ENCODE data around the gene PINLYP. TPM values are rescaled to one million over a fixed set of nuclear protein-coding genes. Genes with fewer than 3 reads are reported as not detected.

PINLYP gene
- total and polyA plus RNA-seq, 2 donors (not counting 3 experiments of a cell fraction or from before 2014, with no cell fraction given) = 5.5 TPM

- H3K79me2 ChIP-seq (ENCODE audit: control insufficient read depth, insufficient read depth, low read length) = no peaks in the 10 kb centered on the region
- intact Hi-C loops (cut with micrococcal nuclease) (loop anchor here (1.0 to 2.0 kb wide), 3 partner anchors 20 to 221 kb away; partner anchors contain the start of genes PINLYP and XRCC1), dilution Hi-C loops (cut with MboI; ENCODE audit: extremely low pct_ligation_motif_present, low sequenced_read_pairs) (no loop called here)
- peak overlapping the region in 2 of 3 experiments; percentile 6 to 20 for H3K4me3 ChIP-seq (replicated peaks in 1 of 3; ENCODE audit: insufficient read depth in 1 of 3, low read depth in 1 of 3, low read length in 3 of 3)
- peak overlapping the region; percentile 46 for H2AFZ ChIP-seq (ENCODE audit: low read depth, low read length)
- FAIRE-seq (no peak), DNase-seq (ENCODE audit: low read depth, low spot score) (no peak)
- H3K36me3 ChIP-seq (ENCODE audit: control insufficient read depth in 2 of 2, extremely low read depth in 1 of 2, insufficient read depth in 2 of 2, low read length in 2 of 2) = no peaks in the 10 kb centered on the region
- H3K9ac ChIP-seq (replicated peaks; ENCODE audit: extremely low read depth, insufficient read depth, low read length) = no peak overlapping the region
- no peaks in the 10 kb centered on the region for H3K9me3 ChIP-seq (replicated peaks; ENCODE audit: control insufficient read depth, insufficient read depth, low read length)
- H3K4me2 ChIP-seq (ENCODE audit: insufficient read depth, low read length) = peak overlapping the region; percentile 22
- H4K20me1 ChIP-seq (replicated peaks; ENCODE audit: control insufficient read depth, extremely low read depth, insufficient read depth, low read length) = no peaks in the 10 kb centered on the region
- CTCF ChIA-PET = interaction anchor here (1.1 to 6.2 kb wide), 9 partner anchors 9 to 417 kb away, joined by 3 to 118 read pairs (median 17); partner anchors contain the start of genes IRGQ, ZNF221 and ZNF576
- no TSS peak for BruUV-seq (replicated peaks)
- no peaks in the 10 kb centered on the region for H3K9me1 ChIP-seq (replicated peaks; ENCODE audit: control insufficient read depth, extremely low read depth, insufficient read depth, low read length)
- H3K27ac ChIP-seq (ENCODE audit: insufficient read depth, low read depth, low read length) = no peak overlapping the region
- no peaks in the 10 kb centered on the region for H3K27me3 ChIP-seq (ENCODE audit: control insufficient read depth in 2 of 2, insufficient read depth in 2 of 2, low read length in 2 of 2)
- peaks cover 10% of the 10 kb centered on the region for H3K4me1 ChIP-seq (ENCODE audit: control insufficient read depth, extremely low read depth, insufficient read depth, low read length)
- POLR2A ChIA-PET = interaction anchor here (0.6 to 1.3 kb wide), 2 partner anchors 9 to 401 kb away, joined by 3 read pairs; partner anchors contain the start of gene ZNF45
- TF ChIP-seq POLR2AphosphoS5 (IDR thresholded peaks at IDR 0.05; ENCODE audit: insufficient read depth, low read depth, low read length) = no peak
- no peak for TF ChIP-seq EZH2 (IDR thresholded peaks at IDR 0.05; ENCODE audit: borderline replicate concordance, low read depth, low read length, severe bottlenecking)
- TF ChIP-seq JUN (IDR thresholded peaks at IDR 0.05; ENCODE audit: borderline replicate concordance, insufficient read depth, insufficient read length, low read depth) = no peak
- TF ChIP-seq GATA2 (IDR thresholded peaks at IDR 0.05; ENCODE audit: insufficient read depth, insufficient read length, low read depth, low read length) = no peak
- no peak for TF ChIP-seq POLR2A (IDR thresholded peaks at IDR 0.05; ENCODE audit: low read depth, low read length)
- TF ChIP-seq FOS (IDR thresholded peaks at IDR 0.05; ENCODE audit: borderline replicate concordance, insufficient read depth, low read length) = no peak
- no peak for TF ChIP-seq MAX (IDR thresholded peaks at IDR 0.05; ENCODE audit: insufficient read depth, insufficient read length)
- no peak for TF ChIP-seq MYC (IDR thresholded peaks at IDR 0.05; ENCODE audit: low read depth, low read length)
- no peak for TF ChIP-seq CTCF (IDR thresholded peaks at IDR 0.05; ENCODE audit: extremely low read depth in 1 of 2, insufficient read depth in 1 of 2, low read depth in 1 of 2, low read length in 2 of 2)
Observed at GRCh38 chr19:43534305-43534815, 41.2 kb upstream of the PINLYP start.

All from endothelial cell of umbilical vein (primary cell).